Measurements from ENCODE around the gene FGD1. TPM values are rescaled to one million over a fixed set of nuclear protein-coding genes. Genes with fewer than 3 reads are reported as not detected.
A peak's percentile ranks its signal among the peaks of the same experiment; 100 is the strongest.

The FGD1 gene
- total RNA-seq, 1 experiment from 2014 or later = 21.5 TPM

- H3K9me3 ChIP-seq (ENCODE audit: low read depth, low read length, poor library complexity, severe bottlenecking) = no peaks in the 10 kb centered on the region
- DNase-seq (ENCODE audit: low spot score) = no peak
- intact Hi-C loops (cut with micrococcal nuclease; ENCODE audit: unreplicated experiment) = no loop called here
- H3K4me1 ChIP-seq (ENCODE audit: insufficient read depth, low read length, poor library complexity, severe bottlenecking) = no peaks in the 10 kb centered on the region
- ChIA-PET CTCF (no interaction called here), POLR2A (ENCODE audit: low non-redundant PET) (no interaction called here)
- no peak for TF ChIP-seq CTCF (conservative IDR thresholded peaks at IDR 0.05; ENCODE audit: low read depth, low read length)
- TF ChIP-seq EZH2 (IDR thresholded peaks at IDR 0.05; ENCODE audit: borderline replicate concordance, low read depth, low read length, poor library complexity, severe bottlenecking) = no peak
- H3K4me3 ChIP-seq (ENCODE audit: low read depth, low read length, poor library complexity, severe bottlenecking) = no peak overlapping the region
- H3K36me3 ChIP-seq (ENCODE audit: insufficient read depth, low read length, poor library complexity, severe bottlenecking) = no peaks in the 10 kb centered on the region
- no peak overlapping the region for H3K27ac ChIP-seq (ENCODE audit: low read depth, low read length, poor library complexity, severe bottlenecking)
- BruUV-seq (replicated peaks) = no TSS peak
- H3K27me3 ChIP-seq (replicated peaks; ENCODE audit: insufficient read depth, low read depth, low read length, poor library complexity) = no peaks in the 10 kb centered on the region
Measured at GRCh38 chrX:54470054-54470760, 25.8 kb downstream of the FGD1 start.

GRCh38 chrX:54452920-54453319 lies 43.1 kb downstream of the FGD1 start:
- BruUV-seq (replicated peaks) = no TSS peak
- Histone ChIP-seq H3K27me3 (replicated peaks; ENCODE audit: insufficient read depth, low read depth, low read length, poor library complexity) (no peaks in the 10 kb centered on the region), H3K4me3 (ENCODE audit: low read depth, low read length, poor library complexity, severe bottlenecking) (no peak overlapping the region), H3K36me3 (ENCODE audit: insufficient read depth, low read length, poor library complexity, severe bottlenecking) (peaks cover 18% of the 10 kb centered on the region), H3K4me1 (ENCODE audit: insufficient read depth, low read length, poor library complexity, severe bottlenecking) (no peaks in the 10 kb centered on the region), H3K27ac (ENCODE audit: low read depth, low read length, poor library complexity, severe bottlenecking) (no peak overlapping the region), H3K9me3 (ENCODE audit: low read depth, low read length, poor library complexity, severe bottlenecking) (no peaks in the 10 kb centered on the region)
- TF ChIP-seq CTCF (conservative IDR thresholded peaks at IDR 0.05; ENCODE audit: low read depth, low read length) (peak; percentile 37), EZH2 (IDR thresholded peaks at IDR 0.05; ENCODE audit: borderline replicate concordance, low read depth, low read length, poor library complexity, severe bottlenecking) (no peak)
- intact Hi-C loops (cut with micrococcal nuclease; ENCODE audit: unreplicated experiment) = no loop called here
- POLR2A ChIA-PET (ENCODE audit: low non-redundant PET) = interaction anchor here (0.6 kb wide), 1 partner anchor 505 kb away, joined by 3 read pairs; no protein-coding TSS in a partner anchor
- CTCF ChIA-PET = no interaction called here
- DNase-seq (ENCODE audit: low spot score) = peak; percentile 50

- Histone ChIP-seq H3K27ac (ENCODE audit: low read depth, low read length, poor library complexity, severe bottlenecking) (no peak overlapping the region), H3K36me3 (ENCODE audit: insufficient read depth, low read length, poor library complexity, severe bottlenecking) (peaks cover 24% of the 10 kb centered on the region), H3K9me3 (ENCODE audit: low read depth, low read length, poor library complexity, severe bottlenecking) (no peaks in the 10 kb centered on the region), H3K4me3 (ENCODE audit: low read depth, low read length, poor library complexity, severe bottlenecking) (no peak overlapping the region), H3K27me3 (replicated peaks; ENCODE audit: insufficient read depth, low read depth, low read length, poor library complexity) (no peaks in the 10 kb centered on the region), H3K4me1 (ENCODE audit: insufficient read depth, low read length, poor library complexity, severe bottlenecking) (no peaks in the 10 kb centered on the region)
- TF ChIP-seq CTCF (conservative IDR thresholded peaks at IDR 0.05; ENCODE audit: low read depth, low read length) = no peak
- intact Hi-C loops (cut with micrococcal nuclease; ENCODE audit: unreplicated experiment) = no loop called here
- no peak for DNase-seq (ENCODE audit: low spot score)
- ChIA-PET CTCF (no interaction called here), POLR2A (ENCODE audit: low non-redundant PET) (no interaction called here)
- BruUV-seq (replicated peaks) = no TSS peak
Measured at GRCh38 chrX:54449929-54450328, 46.1 kb downstream of the FGD1 start.

Measured in A673 (cell line).